ENCODE measurements around the gene GMEB1. TPM values are rescaled to one million over a fixed set of nuclear protein-coding genes. Genes with fewer than 3 reads are reported as not detected.
"Not testable (repeated sequence)": the region's sequence is repeated elsewhere in the genome, so short reads cannot be mapped to it uniquely, and the experiment has no call there.

The GMEB1 gene
- total RNA-seq, 1 donor from 2014 or later: 6.5 TPM

DNA sequence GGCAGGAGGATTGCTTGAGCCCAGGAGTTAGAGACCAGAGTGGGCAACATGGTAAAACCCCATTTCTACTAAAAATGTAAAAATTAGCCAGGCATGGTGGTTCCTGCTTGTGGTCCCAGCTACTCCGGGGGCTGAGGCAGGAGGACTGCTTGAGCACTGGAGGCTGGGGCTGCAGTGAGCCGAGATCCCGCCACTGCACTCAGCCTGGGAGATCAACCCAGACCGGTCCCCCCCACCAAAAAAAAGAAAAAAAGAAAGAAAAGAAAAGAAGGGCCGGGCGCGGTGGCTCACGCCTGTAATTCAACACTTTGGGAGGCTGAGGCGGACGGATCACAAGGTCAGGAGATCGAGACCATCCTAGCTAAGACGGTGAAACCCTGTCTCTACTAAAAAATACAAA lies 1.8 kb upstream of the GMEB1 start:
- DNase-seq (ENCODE audit: missing footprints): no peak
- intact Hi-C loops (cut with DNase I): loop anchor here (5.0 kb wide), 1 partner anchor 70 kb away; the partner anchor contains the start of gene YTHDF2
- ATAC-seq: no peak

DNA sequence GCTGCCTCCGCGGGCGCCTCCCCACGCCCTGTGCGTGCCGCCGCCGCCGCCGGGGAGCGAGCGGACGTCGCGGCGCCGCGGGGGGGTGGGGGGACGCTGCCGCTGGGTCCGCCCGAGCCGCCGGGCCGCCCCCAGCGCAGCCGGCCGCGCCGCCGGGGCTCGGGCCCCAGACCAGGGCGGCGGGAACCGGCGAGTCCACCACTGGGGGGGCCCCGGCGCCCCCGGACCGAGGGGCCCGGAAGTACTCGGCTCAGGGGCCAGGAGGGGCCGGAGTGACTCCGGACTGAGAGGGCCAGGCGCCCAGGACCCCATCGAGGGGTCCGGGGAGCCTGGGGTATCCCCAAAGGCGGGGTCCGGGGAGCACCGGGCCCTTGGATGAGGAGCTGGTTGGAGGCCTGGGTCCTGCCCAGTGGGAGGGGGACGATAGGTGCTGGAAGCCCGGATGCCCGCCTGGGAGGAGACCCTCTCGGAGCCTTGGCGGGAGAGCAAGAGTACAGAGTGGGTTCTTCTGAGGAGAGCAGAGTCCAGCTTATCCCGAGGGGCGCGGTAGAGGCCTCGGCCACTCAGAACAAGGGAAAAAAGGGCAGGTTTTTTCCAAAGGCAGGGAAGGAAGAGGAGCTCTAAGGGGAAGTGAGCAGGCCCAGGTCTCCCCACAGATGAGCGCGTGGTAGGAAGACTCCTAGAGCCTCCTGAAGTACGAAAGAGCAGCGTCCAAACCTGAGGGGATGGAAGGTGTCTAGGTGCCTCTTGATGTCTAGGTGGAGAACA lies 556 bp downstream of the GMEB1 start:
- intact Hi-C loops (cut with DNase I): loop anchor here (2.0 to 5.0 kb wide), 2 partner anchors 20 to 68 kb away; partner anchors contain the start of genes RNU11 and YTHDF2
- peak; percentile 79 for DNase-seq (ENCODE audit: missing footprints)

DNA sequence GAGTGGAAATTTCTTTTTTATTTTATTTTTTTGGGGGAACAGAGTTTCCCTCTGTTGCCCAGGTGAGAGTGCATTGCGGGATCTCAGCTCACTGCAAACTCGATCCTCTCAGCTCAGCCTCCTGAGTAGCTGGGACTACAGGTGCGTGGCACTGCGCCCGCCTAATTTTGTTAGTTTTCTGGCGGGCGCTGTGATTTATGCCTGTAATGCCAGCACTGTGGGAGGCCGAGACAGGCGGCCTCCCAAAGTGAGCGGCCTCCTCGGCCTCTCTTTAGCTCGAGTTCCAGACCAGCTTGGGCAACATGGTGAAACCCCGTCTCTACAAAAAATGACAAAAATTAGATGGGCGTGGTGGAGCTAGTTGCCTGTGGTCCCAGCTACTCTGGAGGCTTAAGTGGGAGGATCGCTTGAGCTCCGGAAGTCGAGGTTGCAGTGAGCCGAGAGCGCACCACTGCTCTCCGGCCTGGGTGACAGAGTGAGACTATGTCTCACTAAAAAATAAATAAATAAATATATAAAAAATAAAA lies 2.7 kb downstream of the GMEB1 start:
- DNase-seq (ENCODE audit: missing footprints): no peak
- intact Hi-C loops (cut with DNase I): no loop called here
- no peak for ATAC-seq

More for the DNA sequence above, 556 bp downstream of the GMEB1 start:
- ATAC-seq: peak; percentile 86

DNA sequence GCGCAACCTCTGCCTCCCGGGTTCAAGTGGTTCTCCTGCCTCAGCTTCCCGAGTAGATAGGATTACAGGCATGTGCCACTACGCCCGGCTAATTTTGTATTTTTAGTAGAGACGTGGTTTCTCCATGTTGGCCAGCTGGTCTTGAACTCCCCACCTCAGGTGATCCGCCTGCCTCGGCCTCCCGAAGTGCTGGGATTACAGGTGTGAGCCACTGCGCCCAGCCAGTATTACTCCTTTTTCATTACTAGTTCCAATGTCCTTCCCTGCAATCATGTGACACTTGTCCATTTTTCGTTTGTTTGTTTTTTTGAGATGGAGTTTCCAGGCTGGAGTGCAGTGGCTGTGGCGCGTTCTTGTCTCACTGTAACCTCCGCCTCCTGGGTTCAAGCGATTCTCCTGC lies 4.4 kb downstream of the GMEB1 start:
- ATAC-seq; DNase-seq (ENCODE audit: missing footprints); intact Hi-C loops (cut with DNase I): not testable (repeated sequence)

DNA sequence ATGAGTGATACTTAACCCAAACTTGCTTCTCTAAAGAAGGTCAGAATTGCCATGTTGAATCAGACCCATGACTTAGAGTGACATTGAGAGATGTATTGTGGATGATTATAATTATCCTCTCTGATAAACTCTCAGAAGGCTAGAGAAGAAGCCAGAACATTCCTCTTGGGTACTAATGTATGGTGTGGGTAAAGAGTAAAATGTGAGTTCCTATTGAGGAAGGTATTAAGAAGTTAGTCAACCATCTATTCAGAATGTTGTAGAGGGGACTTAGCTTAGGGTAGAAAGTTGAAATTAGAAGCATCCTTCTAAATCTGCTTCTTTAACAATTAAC lies 7.3 kb downstream of the GMEB1 start:
- ATAC-seq: no peak
- no peak for DNase-seq (ENCODE audit: missing footprints)
- intact Hi-C loops (cut with DNase I): no loop called here

DNA sequence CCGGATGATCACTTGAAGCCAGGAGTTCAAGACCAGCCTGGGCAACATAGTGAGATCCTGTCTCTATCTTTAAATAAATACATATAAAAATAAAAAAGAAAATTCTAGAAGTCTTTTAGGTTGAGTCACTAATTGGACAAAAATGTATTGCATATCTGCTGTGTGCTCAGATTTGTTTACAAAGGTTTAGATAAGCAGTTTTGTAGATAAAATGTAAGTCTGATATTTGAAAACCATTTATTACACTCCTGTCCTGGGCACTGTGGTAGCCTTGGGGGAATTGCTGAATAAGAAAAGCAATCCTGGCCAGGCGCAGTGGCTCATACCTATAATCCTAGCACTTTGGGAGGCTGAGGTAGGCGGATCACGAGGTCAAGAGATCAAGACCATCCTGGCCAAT lies 11.6 kb downstream of the GMEB1 start:
- no peak for ATAC-seq
- DNase-seq (ENCODE audit: missing footprints): no peak
- intact Hi-C loops (cut with DNase I): no loop called here

DNA sequence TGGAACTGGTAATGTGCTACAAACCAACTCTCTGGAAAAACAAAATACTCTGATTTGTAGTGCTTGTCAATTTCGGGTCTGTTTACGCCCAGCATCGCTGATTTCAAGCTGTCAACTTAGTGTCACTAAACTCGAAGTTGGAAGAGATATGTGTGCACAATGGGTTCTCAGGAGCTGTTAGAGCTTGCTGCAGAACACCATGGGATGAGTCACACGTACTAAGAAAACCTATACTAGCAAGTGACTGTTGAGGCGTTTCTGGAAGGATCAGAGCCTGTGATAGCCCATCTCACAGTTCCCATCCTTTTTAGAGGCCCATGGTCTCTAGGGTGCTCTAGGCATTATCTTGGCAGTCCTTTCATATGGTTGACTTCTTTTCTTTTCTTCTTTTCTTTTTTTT lies 14.3 kb downstream of the GMEB1 start:
- ATAC-seq: no peak
- intact Hi-C loops (cut with DNase I): no loop called here
- DNase-seq (ENCODE audit: missing footprints): no peak

DNA sequence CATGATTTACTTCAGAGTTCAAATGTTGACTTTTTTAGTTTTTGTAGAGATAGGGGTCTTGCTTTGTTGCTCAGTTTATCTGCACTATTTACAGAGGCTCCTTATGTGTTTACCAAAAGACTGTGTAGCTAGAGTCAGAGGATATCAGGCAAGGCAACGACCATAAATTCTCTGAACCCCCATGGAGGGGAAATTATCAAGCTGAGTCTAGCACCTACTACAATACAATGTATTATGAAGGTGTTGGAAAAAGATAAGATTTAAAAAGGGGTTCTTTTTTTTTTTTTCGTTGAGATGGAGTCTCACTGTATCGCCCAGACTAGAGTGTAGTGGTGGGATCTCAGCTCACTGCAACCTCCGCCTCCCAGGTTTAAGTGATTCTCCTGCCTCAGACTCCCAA lies 16.4 kb downstream of the GMEB1 start:
- no peak for ATAC-seq
- intact Hi-C loops (cut with DNase I): no loop called here
- DNase-seq (ENCODE audit: missing footprints): no peak

DNA sequence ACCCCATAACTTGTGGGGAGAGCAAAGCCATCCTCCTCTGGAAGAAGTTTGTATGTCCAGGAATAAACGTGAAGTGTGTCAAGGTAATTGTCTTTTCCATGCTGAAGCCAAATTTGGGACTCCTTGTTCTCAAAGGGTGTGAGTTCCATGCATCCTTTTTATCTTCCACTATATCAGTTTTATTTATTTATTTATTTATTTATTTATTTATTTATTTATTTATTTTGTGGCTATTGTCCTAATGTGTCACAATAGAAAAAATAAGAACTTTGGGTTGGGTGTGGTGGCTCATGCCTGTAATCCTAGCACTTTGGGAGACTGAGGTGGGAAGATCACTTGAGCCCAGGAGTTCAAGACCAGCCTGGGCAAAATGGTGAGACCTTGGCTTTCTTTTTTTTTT lies 23.0 kb downstream of the GMEB1 start:
- DNase-seq (ENCODE audit: missing footprints); ATAC-seq; intact Hi-C loops (cut with DNase I): not testable (repeated sequence)

DNA sequence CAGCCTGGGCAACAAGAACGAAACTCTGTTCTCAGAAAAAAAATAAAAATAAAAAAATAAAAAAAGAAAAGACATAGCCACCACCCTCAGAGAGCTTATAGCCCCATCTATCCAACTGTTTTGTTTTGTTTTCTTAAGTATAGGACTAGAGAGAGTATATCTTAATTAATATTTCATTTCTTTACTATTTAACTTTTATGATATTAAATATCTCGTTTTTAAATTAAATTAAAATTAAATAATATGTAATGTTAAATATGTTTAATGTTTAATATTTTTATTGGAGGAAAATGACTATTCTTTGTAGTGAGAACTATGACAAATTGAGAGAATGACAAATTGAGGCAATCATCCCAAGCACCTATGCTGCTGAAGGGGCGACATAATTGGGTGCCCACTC lies 35.0 kb downstream of the GMEB1 start:
- no peak for ATAC-seq
- DNase-seq (ENCODE audit: missing footprints): no peak
- intact Hi-C loops (cut with DNase I): no loop called here

DNA sequence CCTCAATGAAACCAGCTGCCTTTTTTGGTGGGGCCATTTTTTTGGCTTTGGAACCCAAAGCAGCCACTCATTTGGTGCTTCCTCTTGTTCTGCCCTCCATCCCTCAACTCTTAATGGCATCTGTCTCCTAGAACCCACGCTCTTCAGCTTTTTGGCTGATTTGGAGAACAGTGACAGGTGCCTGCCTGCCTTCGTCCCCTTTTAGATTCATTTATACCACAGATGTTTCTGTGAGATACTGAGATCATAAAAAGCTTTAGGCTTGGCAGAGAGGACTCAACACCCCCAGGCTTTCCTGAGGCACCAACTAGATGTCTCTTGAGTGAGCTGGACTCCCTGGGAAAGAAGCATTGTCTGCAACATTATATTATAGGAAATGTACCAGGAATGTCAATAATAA lies 47.8 kb downstream of the GMEB1 start:
- intact Hi-C loops (cut with DNase I): no loop called here
- no peak for ATAC-seq
- no peak for DNase-seq (ENCODE audit: missing footprints)

DNA sequence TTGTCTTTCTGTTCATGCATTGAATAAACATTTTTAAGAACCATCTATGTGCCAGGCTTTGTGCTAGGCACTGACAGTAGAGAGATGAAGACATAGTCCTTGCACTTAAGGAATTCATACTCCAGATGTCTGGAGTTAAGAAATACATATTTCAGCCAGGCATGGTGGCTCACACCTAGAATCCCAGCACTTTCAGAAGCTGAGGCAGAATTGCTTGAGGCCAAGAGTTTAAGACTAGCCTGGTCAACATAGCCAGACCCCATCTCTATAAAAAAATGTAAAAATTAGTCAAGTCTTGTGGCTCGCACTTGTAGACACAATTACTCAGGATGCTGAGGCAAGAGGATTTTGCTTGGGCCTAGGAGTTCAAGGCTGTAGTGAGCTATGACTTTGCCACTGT lies 49.6 kb downstream of the GMEB1 start:
- DNase-seq (ENCODE audit: missing footprints) (no peak), ATAC-seq (no peak)
- intact Hi-C loops (cut with DNase I): no loop called here

DNA sequence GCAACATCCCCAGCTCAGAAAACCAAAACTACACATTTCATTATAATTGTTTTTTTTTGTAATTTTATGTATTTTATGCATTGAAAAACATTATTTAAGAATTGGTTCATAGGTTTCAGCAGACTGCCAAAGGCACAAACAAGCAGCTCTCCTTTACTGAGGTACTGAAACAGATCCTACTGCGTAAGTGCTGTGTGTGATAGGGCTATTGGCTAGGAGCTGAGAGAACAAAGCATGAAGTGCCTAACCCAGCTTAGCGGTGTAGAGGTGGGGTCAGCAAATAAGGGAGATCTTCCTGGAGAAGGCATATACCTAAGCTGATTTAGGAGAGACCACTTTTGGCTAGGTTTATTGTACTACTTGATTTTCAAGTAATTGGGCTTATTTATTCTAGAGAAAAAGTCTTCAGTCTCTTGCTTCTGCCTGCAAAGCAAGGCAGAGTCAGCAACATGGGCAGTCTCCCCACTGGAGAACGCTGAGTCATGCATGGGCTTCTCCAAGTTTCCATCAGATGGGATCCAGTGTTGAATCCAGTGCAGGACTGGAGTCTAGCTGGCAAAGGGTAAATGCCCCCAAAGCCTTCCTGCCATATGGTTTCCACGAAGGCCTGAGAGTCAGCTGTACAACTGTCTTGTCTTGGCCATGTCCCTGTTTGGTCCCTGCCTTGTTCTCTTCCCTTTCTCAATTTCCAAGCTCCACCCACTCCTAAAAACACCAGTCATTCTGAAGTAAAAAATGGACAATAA lies 50.2 kb downstream of the GMEB1 start:
- intact Hi-C loops (cut with DNase I): no loop called here
- ATAC-seq: no peak
- no peak for DNase-seq (ENCODE audit: missing footprints)

DNA sequence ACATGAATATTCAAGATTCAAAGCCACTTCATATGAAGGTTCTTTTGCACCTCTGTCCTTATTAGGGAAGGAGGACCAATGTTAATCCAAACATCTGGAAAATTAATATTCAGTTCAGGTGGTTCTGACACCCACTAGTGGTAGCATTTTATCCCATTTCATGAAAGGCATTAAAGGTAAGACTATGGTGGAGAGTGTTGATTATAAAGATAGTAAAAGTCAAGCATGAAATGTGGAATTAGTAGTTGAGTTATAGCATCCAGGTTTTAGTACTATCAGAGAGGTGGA lies 50.7 kb downstream of the GMEB1 start:
- ATAC-seq (no peak), DNase-seq (ENCODE audit: missing footprints) (no peak)
- intact Hi-C loops (cut with DNase I): no loop called here

DNA sequence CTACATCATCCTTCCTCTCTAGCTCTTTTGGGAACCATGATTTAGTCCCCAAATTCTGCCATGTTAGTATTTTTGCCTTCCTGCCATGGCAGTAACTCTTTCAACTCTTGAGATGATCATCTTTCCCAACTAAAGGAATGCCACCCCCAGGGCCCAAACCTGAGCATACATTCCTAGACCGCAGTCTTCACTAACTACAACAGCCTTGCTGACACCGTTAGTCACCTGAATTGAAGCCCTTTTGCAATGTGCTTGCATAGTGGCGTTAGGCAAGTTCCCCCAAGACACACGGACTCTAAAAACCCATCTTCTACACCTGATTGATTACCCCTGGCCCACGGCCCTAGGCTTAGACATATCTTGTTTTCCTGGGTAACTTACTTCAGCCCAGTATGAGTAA lies 51.8 kb downstream of the GMEB1 start:
- intact Hi-C loops (cut with DNase I): no loop called here
- no peak for DNase-seq (ENCODE audit: missing footprints)
- no peak for ATAC-seq

DNA sequence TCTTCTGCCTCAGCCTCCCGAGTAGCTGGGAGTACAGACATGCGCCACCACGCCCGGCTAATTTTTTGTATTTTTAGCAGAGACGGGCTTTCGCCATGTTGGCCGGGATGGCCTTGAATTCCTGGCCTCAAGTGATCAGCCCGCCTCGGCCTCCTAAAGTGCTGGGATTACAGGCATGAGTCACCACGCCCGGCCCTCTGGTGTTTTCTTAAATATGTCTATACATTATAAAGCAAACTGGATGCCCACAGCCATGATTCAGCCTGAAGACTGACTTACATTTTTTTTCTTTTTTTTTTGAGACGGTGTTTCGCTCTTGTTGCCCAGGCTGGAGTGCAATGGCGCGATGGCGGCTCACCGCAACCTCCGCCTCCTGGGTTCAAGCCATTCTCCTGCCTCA lies 53.3 kb downstream of the GMEB1 start:
- ATAC-seq; DNase-seq (ENCODE audit: missing footprints); intact Hi-C loops (cut with DNase I): not testable (repeated sequence)

DNA sequence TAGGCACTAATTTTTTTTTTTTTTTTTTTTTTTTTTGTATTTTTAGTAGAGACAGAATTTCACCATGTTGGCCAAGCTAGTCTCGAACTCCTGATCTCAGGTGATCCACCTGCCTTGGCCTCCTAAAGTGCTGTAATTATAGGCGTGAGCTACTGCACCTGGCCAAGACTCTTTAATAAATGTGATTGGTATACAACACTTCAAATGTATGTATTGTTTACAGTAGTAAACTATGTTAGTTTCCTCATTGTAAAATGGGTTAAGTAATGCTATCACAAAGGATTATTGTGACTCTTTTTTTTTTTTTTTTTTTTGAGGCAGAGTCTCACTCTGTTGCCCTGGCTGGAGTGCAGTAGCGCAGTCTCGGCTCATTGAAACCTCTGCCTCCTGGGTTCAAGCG lies 56.8 kb downstream of the GMEB1 start:
- intact Hi-C loops (cut with DNase I); ATAC-seq; DNase-seq (ENCODE audit: missing footprints): not testable (repeated sequence)

DNA sequence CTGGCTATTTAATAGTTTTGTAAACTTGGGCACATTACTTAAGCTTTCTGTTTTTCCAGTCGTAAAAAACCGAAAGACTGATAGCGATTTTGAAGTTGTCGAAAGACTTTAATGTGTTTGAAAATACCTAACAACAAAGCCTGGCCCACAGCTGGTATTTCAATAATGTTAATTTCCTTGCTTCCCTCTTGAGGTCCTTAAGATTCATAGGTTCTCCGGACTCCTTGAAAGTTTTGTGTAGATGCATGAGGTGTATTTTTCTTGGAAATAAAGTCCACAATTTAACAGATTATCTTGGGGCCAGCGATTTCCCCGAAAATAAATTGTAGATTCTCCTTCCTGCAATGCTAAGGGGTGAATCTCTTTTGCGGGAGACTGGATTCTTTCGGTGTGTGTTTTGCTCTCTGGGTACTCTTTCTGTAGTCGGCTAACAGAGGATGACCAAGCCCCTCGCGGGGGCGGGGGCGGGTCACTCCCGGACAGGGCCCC lies 67.4 kb downstream of the GMEB1 start:
- intact Hi-C loops (cut with DNase I): loop anchor here (1.0 to 10.0 kb wide), 5 partner anchors 69 to 501 kb away; partner anchors contain the start of genes ATP5IF1, DNAJC8, GMEB1 and MED18
- ATAC-seq: no peak

DNA sequence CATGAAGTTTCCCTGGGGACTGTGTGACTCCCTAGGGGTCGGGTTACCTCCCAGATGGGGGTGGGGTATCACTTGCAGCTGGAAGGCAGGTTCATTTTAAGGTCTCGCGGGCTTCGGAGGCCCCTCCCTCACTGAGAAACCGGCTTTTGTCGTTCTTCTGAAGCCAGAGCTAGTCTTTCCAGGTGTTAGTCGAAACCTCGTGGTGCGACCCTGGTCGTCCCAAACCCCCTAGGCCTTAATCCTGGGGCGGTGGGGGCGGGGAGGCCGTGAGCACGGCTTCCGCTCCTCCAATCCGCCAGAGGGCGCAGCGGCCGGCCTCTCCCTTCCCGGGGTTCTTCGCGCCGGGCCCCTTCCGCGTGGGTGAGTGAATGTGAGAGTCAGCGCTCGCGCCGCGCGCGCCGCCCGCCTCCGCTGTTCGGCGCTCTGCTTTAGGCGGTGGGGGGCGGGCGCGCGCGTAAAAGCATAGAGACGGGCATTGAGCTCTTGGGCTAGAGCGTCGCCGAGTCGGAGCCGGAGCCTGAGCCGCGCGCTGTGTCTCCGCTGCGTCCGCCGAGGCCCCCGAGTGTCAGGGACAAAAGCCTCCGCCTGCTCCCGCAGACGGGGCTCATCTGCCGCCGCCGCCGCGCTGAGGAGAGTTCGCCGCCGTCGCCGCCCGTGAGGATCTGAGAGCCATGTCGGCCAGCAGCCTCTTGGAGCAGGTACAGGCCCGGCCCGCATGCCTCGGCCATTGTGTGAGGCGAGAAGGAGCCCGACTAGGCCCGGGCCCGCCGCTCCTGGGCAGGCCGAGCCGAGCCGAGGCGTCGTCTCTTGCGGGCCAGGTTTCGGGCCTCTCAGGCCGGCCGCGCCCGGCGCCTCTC lies 68.1 kb downstream of the GMEB1 start, which contains the start of gene YTHDF2:
YTHDF2 (plus strand) TSS at position 491 of the 857 bp plus-strand sequence; CDS start at position 672, 181 bp downstream.
- intact Hi-C loops (cut with DNase I): loop anchor here (1.0 to 10.0 kb wide), 5 partner anchors 69 to 502 kb away; partner anchors contain the start of genes ATP5IF1, DNAJC8, GMEB1 and MED18
- DNase-seq (ENCODE audit: missing footprints) (peak; percentile 100), ATAC-seq (peak; percentile 99)

More for the DNA sequence above, 67.4 kb downstream of the GMEB1 start:
- no peak for DNase-seq (ENCODE audit: missing footprints)

All from Right ventricle myocardium inferior (tissue), 1 donor.